SK-N-SH treated with all-trans-retinoic acid at 6 μM for 48 hours (cell line): Measurements from ENCODE around the gene SULT1A1.

Experiments used
- BACH2 ChIP-seq: fragments of 250-450 bp; sonication (Bioruptor Pico); IDR thresholded peaks from 2 replicates; pipeline ENCODE4 v1.9.0; 2021; ENCODE audit warnings: mild to moderate bottlenecking, borderline replicate concordance
- CSDC2 ChIP-seq: fragments of 250-450 bp; sonication (Bioruptor Pico); IDR thresholded peaks from 2 replicates; pipeline ENCODE4 v1.5.0; 2020; ENCODE audit warnings: mild to moderate bottlenecking, moderate library complexity
- GLIS3 ChIP-seq: fragments of 250-450 bp; sonication (Bioruptor Pico); IDR thresholded peaks from 2 replicates; pipeline ENCODE4 v1.5.0; 2020; ENCODE audit warnings: mild to moderate bottlenecking, moderate library complexity
- RARB ChIP-seq: fragments of 250-450 bp; sonication (Bioruptor Pico); IDR thresholded peaks from 2 replicates; pipeline ENCODE4 v1.8.0; 2021; ENCODE audit warnings: mild to moderate bottlenecking, moderate library complexity
- TOX ChIP-seq: fragments of 250-450 bp; sonication (Bioruptor Pico); IDR thresholded peaks from 2 replicates; pipeline ENCODE4 v1.8.0; 2021; ENCODE audit warnings: mild to moderate bottlenecking, moderate library complexity, borderline replicate concordance
- ZNF565 ChIP-seq: fragments of 450-650 bp; formaldehyde crosslinking; conservative IDR thresholded peaks from 2 replicates; pipeline ENCODE4 v1.5.0; 2020; ENCODE audit warnings: low read depth, mild to moderate bottlenecking, moderate library complexity
- TF ChIP-seq, protein P1 (sequence below): fragments of 250-450 bp; sonication (Bioruptor Pico); IDR thresholded peaks from 2 replicates; pipeline ENCODE4 v1.8.0; 2020; ENCODE audit warnings: mild to moderate bottlenecking, moderate library complexity, borderline replicate concordance
- TF ChIP-seq, protein P2 (sequence below): fragments of 250-450 bp; sonication (Bioruptor Pico); IDR thresholded peaks from 2 replicates; pipeline ENCODE4 v1.8.0; 2021; ENCODE audit warnings: low read depth, mild to moderate bottlenecking, moderate library complexity, borderline replicate concordance

DNA sequence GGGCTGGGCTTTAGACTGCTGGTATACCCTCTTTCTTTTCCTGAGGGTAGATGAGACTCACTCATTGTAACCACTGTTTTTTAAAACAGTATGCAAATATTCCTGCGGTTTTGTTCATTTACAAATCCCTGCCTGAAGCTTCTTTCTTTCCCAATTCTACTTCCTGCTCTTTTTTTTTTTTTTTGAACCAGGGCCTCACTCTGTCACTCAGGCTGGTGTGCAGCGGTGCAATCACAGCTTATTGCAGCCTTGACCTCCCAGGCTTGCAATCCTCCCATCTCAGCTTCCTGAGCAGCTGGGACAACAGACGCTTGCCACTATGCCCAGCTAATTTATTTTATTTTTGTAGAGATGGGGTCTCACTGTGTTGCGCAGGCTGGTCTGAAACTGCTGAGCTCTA, 8.0 kb upstream of the SULT1A1 start:
- TF ChIP-seq, protein P1, sequence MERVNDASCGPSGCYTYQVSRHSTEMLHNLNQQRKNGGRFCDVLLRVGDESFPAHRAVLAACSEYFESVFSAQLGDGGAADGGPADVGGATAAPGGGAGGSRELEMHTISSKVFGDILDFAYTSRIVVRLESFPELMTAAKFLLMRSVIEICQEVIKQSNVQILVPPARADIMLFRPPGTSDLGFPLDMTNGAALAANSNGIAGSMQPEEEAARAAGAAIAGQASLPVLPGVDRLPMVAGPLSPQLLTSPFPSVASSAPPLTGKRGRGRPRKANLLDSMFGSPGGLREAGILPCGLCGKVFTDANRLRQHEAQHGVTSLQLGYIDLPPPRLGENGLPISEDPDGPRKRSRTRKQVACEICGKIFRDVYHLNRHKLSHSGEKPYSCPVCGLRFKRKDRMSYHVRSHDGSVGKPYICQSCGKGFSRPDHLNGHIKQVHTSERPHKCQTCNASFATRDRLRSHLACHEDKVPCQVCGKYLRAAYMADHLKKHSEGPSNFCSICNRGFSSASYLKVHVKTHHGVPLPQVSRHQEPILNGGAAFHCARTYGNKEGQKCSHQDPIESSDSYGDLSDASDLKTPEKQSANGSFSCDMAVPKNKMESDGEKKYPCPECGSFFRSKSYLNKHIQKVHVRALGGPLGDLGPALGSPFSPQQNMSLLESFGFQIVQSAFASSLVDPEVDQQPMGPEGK (CRISPR knock-in tag): no peak
- TF ChIP-seq RARB (CRISPR knock-in tag): no peak
- TF ChIP-seq TOX (CRISPR knock-in tag): no peak
- TF ChIP-seq, protein P2, sequence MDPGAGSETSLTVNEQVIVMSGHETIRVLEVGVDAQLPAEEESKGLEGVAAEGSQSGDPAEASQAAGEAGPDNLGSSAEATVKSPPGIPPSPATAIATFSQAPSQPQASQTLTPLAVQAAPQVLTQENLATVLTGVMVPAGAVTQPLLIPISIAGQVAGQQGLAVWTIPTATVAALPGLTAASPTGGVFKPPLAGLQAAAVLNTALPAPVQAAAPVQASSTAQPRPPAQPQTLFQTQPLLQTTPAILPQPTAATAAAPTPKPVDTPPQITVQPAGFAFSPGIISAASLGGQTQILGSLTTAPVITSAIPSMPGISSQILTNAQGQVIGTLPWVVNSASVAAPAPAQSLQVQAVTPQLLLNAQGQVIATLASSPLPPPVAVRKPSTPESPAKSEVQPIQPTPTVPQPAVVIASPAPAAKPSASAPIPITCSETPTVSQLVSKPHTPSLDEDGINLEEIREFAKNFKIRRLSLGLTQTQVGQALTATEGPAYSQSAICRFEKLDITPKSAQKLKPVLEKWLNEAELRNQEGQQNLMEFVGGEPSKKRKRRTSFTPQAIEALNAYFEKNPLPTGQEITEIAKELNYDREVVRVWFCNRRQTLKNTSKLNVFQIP (CRISPR knock-in tag): no peak
- TF ChIP-seq GLIS3: no peak
- TF ChIP-seq BACH2 (CRISPR knock-in tag): no peak
- TF ChIP-seq CSDC2: no peak
- no peak for TF ChIP-seq ZNF565 (CRISPR knock-in tag)
